C4-2B (cell line): Measurements from ENCODE around the gene SNX8.
"Not testable (repeated sequence)": the region's sequence is repeated elsewhere in the genome, so short reads cannot be mapped to it uniquely, and the experiment has no call there.

Experiments
- H3K27ac ChIP-seq: fragments of 450-650 bp; 2 replicates; pipeline ENCODE4 v1.5.1; 2017
- ZFX ChIP-seq: fragments of 450-650 bp; IDR thresholded peaks from 2 replicates; pipeline ENCODE4 v1.6.1; 2017
- TF ChIP-seq, protein P1 (sequence below): fragments of 450-650 bp; conservative IDR thresholded peaks from 2 replicates; pipeline ENCODE4 v1.5.1; 2017; ENCODE audit warnings: mild to moderate bottlenecking

Gene SNX8

GRCh38 chr7:2355705-2356008, 41.4 kb upstream of the SNX8 start:
- no peak for TF ChIP-seq ZFX
- TF ChIP-seq, protein P1, sequence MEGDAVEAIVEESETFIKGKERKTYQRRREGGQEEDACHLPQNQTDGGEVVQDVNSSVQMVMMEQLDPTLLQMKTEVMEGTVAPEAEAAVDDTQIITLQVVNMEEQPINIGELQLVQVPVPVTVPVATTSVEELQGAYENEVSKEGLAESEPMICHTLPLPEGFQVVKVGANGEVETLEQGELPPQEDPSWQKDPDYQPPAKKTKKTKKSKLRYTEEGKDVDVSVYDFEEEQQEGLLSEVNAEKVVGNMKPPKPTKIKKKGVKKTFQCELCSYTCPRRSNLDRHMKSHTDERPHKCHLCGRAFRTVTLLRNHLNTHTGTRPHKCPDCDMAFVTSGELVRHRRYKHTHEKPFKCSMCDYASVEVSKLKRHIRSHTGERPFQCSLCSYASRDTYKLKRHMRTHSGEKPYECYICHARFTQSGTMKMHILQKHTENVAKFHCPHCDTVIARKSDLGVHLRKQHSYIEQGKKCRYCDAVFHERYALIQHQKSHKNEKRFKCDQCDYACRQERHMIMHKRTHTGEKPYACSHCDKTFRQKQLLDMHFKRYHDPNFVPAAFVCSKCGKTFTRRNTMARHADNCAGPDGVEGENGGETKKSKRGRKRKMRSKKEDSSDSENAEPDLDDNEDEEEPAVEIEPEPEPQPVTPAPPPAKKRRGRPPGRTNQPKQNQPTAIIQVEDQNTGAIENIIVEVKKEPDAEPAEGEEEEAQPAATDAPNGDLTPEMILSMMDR, result no peak
- H3K27ac ChIP-seq, result peak overlapping the region; percentile 99

DNA sequence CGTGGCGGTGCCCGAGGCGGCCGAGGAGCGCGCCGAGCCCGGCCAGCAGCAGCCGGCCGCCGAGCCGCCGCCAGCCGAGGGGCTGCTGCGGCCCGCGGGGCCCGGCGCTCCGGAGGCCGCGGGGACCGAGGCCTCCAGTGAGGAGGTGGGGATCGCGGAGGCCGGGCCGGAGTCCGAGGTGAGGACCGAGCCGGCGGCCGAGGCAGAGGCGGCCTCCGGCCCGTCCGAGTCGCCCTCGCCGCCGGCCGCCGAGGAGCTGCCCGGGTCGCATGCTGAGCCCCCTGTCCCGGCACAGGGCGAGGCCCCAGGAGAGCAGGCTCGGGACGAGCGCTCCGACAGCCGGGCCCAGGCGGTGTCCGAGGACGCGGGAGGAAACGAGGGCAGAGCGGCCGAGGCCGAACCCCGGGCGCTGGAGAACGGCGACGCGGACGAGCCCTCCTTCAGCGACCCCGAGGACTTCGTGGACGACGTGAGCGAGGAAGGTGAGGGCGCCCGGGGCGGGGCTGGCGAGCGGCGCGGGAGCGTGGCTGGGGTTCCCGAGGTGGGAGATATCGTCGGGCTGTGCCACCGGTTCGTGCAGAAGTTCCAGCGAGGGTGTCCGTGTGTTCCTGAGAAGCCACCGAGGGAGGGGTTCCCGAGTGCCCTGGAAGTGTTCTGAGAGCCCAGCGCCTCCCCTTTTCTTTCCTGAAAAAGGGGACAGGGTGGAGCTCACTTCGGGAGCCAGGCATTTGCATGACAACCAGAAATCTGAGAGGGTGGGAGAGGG, 40.9 kb upstream of the SNX8 start:
- TF ChIP-seq, protein P1, result no peak
- peak; percentile 99 for TF ChIP-seq ZFX
- peak overlapping the region; percentile 99 for H3K27ac ChIP-seq

DNA sequence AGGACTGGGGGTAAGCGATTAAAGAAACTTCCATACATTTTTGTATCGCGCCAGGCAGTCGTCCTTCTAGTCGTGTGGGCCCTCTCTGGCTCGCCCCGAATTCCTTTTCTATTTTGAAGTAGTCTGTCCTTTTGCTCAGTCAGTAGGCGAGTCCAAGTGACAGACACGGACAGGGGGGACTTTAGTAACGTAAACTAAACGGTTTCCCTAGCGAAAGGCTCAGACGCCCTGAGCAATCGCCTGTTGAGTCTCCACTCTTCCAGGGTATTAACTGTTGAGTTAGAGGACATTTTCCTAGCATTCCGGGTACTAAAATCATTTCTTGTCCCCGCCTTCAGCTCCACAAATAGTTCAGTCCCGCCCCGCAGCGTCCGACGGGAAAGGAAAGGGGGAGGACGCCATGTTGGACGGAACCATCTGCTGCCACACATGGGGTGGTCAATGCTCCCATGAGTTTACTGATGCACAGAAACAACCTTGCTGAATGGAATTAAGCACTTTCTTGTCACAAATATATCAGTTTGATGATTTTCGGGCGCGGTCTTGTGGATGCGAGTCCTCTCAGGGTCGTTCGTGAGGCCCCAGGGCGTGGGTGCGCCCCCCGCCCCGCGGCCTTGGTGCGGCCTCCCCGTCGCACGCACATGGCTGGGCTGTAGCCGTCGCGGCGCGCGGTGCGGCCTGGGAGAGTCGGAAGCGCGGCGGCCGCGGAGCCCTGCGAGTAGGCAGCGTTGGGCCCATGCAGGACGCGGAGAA, 40.1 kb upstream of the SNX8 start, which contains the start of gene EIF3B:
EIF3B (plus strand) TSS at position 642 of the 753 bp plus-strand sequence; CDS start at position 737, 95 bp downstream.
- H3K27ac ChIP-seq, result peak within 1 kb of the TSS; percentile 99
- TF ChIP-seq, protein P1, result no peak
- no peak for TF ChIP-seq ZFX

DNA sequence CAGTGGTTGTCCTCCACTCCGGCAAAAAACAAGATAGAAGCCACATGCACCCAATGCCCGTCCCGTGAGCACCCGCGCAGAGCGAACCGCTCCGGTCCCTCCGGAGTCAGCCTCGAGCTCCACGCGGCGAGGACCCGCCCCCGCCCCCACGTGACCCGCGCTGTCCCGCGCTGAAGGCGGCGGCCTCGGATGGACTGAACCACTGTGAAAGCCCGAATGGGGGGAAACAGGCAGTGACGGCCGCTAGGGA, 39.6 kb upstream of the SNX8 start:
- peak overlapping the region; percentile 99 for H3K27ac ChIP-seq
- TF ChIP-seq, protein P1, result no peak

DNA sequence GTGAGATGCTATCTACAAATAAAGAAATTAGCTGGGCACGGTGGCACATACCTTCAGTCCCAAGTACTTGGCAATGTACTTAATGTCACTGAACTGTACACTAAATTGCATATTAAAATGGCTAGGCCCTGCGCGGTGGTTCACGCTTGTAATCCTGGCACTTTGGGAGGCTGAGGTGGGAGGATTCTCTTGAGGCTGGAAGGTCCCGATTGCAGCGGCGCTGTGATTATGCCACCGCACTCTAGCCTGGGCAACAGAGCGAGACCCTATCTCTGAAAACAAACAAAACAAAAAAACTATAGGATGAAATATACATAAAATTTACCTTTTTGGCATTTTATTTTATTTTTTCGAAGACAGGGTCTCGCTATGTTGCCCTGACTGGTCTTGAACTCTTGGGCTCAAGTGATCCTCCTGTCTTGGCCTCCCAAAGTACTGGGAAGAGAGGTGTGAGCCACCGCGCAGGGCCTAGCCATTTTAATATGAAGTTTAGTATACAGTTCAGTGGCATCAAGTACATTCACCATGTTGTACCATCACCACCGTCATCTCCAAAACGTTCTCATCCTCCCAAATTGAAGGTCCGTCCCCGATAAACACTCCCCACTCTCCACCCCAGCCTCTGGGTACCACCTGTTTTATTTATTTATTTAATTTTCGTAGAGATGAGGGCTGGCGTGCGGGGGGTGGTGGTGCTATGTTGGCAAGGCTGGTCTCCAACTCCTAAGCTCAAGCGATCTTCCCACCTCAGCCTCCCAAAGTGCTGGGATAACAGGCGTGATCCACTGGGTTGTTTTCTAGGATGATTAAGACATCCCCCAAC, 39.1 kb upstream of the SNX8 start:
- TF ChIP-seq, protein P1, result no peak
- 0 out of 2 replicates have a peak, but pooled peaks have one; percentile 36 for TF ChIP-seq ZFX
- peak overlapping the region; percentile 99 for H3K27ac ChIP-seq

GRCh38 chr7:2350861-2351260, 36.6 kb upstream of the SNX8 start:
- H3K27ac ChIP-seq, result no peak overlapping the region
- TF ChIP-seq ZFX, result no peak
- TF ChIP-seq, protein P1, result no peak

- no peak for TF ChIP-seq ZFX
- TF ChIP-seq, protein P1, result no peak
- no peak overlapping the region; the same call in 1 of the 2 replicates for H3K27ac ChIP-seq
Observed at GRCh38 chr7:2350055-2350454, 35.8 kb upstream of the SNX8 start.

DNA sequence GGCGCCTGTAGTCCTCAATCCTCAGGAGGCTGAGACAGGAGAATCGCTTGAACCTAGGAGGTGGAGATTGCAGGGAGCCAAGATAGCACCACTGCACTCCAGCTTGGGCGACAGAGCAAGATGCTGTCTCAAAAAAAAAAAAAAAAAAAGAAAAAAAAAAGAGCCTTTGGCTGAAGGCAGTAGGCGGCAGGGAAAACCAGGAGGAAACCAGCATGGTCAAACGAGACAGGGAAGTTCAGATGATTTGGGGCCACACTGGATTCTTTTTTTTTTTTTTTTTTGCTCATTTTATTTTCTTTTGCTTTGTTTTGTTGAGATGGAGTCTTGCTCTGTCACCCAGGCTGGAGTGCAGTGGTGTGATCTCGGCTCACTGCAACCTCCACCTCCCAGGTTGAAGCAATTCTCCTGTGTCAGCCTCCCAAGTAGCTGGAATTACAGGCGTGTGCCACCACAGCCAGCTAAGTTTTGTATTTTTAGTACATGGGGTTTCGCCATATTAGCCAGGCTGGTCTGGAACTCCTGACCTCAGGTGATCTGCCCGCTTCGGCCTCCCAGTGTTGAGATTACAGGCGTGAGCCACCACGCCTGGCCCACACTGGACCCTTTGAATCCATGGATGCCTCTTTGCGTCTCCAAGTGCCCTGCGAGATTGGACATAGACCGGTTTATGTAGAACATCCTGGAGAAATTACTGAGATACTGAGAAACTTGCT, 33.3 kb upstream of the SNX8 start:
- H3K27ac ChIP-seq, result not testable (repeated sequence)
